Measurements from ENCODE around the gene COL23A1.

COL23A1 gene

GRCh38 chr5:178337334-178337741, 252.9 kb downstream of the COL23A1 start:
- H3K9me3 ChIP-seq (replicated peaks in 1 of 2; ENCODE audit: control insufficient read depth in 2 of 2, insufficient read depth in 1 of 2, low read depth in 1 of 2, low read length in 2 of 2), result no peaks in the 10 kb centered on the region
- no CpG with 5 or more reads among the region's 7 CpGs for WGBS, 2 donors (ENCODE audit: extremely low coverage in 2 of 2, insufficient read length in 2 of 2, insufficient replicate concordance in 1 of 2)

GRCh38 chr5:178336889-178337288, 253.3 kb downstream of the COL23A1 start:
- H2BK120ac ChIP-seq (ENCODE audit: low read depth, low read length), result no peak overlapping the region
- no peak overlapping the region for H3K4me2 ChIP-seq (ENCODE audit: insufficient read depth, low read length, poor library complexity, severe bottlenecking)
- H2AK5ac ChIP-seq (ENCODE audit: low read depth, low read length), result peak overlapping the region; percentile 57
- H3K27ac ChIP-seq (replicated peaks; ENCODE audit: low read length), result no peak overlapping the region
- H3K36me3 ChIP-seq (replicated peaks in 1 of 2; ENCODE audit: control insufficient read depth in 2 of 2, insufficient read depth in 2 of 2, low read length in 2 of 2), result no peaks in the 10 kb centered on the region
- WGBS, 2 donors (ENCODE audit: extremely low coverage in 2 of 2, insufficient read length in 2 of 2, insufficient replicate concordance in 1 of 2), result no CpG with 5 or more reads among the region's 21 CpGs
- H3K14ac ChIP-seq (ENCODE audit: low read length), result peak overlapping the region; percentile 84
- H3K79me1 ChIP-seq (ENCODE audit: low read depth, low read length), result no peaks in the 10 kb centered on the region
- H3K27me3 ChIP-seq (ENCODE audit: control insufficient read depth in 3 of 3, insufficient read depth in 3 of 3, low read depth in 1 of 3, low read length in 3 of 3), result peaks cover 0 to 2% (median 0%) of the 10 kb centered on the region in 3 experiments
- no peak overlapping the region for H3K4me3 ChIP-seq (ENCODE audit: low read length in 2 of 2)
- H3K9me3 ChIP-seq (replicated peaks in 1 of 2; ENCODE audit: control insufficient read depth in 2 of 2, insufficient read depth in 1 of 2, low read depth in 1 of 2, low read length in 2 of 2), result no peaks in the 10 kb centered on the region
- H2BK5ac ChIP-seq (ENCODE audit: low read length), result no peak overlapping the region
- no peak overlapping the region for H2BK15ac ChIP-seq (ENCODE audit: low read length)
- no peak for DNase-seq (ENCODE audit: low spot score)
- no peak overlapping the region for H3K4ac ChIP-seq (ENCODE audit: low read length)
- H4K8ac ChIP-seq (ENCODE audit: low read depth, low read length), result no peak overlapping the region
- peak overlapping the region; percentile 82 for H3K9ac ChIP-seq (ENCODE audit: low read depth, low read length, poor library complexity)
- H2BK12ac ChIP-seq (ENCODE audit: low read length), result peak overlapping the region; percentile 34
- no peak overlapping the region for H4K91ac ChIP-seq (ENCODE audit: low read depth, low read length, poor library complexity)
- peak overlapping the region; percentile 29 for H3K23ac ChIP-seq (ENCODE audit: low read depth, low read length, poor library complexity)
- peak overlapping the region; percentile 6 for H2AFZ ChIP-seq (ENCODE audit: low read length)
- peaks cover 5 to 7% of the 10 kb centered on the region in 2 donors for H3K4me1 ChIP-seq (ENCODE audit: control insufficient read depth in 2 of 2, insufficient read depth in 1 of 2, low read depth in 1 of 2, low read length in 2 of 2)
- H3K18ac ChIP-seq (ENCODE audit: low read length), result peak overlapping the region; percentile 60

More at GRCh38 chr5:178337334-178337741, 252.9 kb downstream of the COL23A1 start:
- peaks cover 0 to 2% (median 0%) of the 10 kb centered on the region in 3 experiments for H3K27me3 ChIP-seq (ENCODE audit: control insufficient read depth in 3 of 3, insufficient read depth in 3 of 3, low read depth in 1 of 3, low read length in 3 of 3)
- H2BK120ac ChIP-seq (ENCODE audit: low read depth, low read length), result no peak overlapping the region
- H3K4me2 ChIP-seq (ENCODE audit: insufficient read depth, low read length, poor library complexity, severe bottlenecking), result no peak overlapping the region
- no peaks in the 10 kb centered on the region for H3K79me1 ChIP-seq (ENCODE audit: low read depth, low read length)
- H3K18ac ChIP-seq (ENCODE audit: low read length), result peak overlapping the region; percentile 60
- H3K14ac ChIP-seq (ENCODE audit: low read length), result no peak overlapping the region
- DNase-seq (ENCODE audit: low spot score), result no peak
- no peak overlapping the region for H2AFZ ChIP-seq (ENCODE audit: low read length)
- no peak overlapping the region for H2BK12ac ChIP-seq (ENCODE audit: low read length)
- peaks cover 3 to 7% of the 10 kb centered on the region in 2 donors for H3K4me1 ChIP-seq (ENCODE audit: control insufficient read depth in 2 of 2, insufficient read depth in 1 of 2, low read depth in 1 of 2, low read length in 2 of 2)
- H3K27ac ChIP-seq (replicated peaks; ENCODE audit: low read length), result no peak overlapping the region
- no peak overlapping the region for H3K4me3 ChIP-seq (ENCODE audit: low read length in 2 of 2)
- H3K23ac ChIP-seq (ENCODE audit: low read depth, low read length, poor library complexity), result no peak overlapping the region
- H4K8ac ChIP-seq (ENCODE audit: low read depth, low read length), result no peak overlapping the region
- H2AK5ac ChIP-seq (ENCODE audit: low read depth, low read length), result peak overlapping the region; percentile 57
- H3K4ac ChIP-seq (ENCODE audit: low read length), result no peak overlapping the region
- no peak overlapping the region for H2BK5ac ChIP-seq (ENCODE audit: low read length)
- no peak overlapping the region for H3K9ac ChIP-seq (ENCODE audit: low read depth, low read length, poor library complexity)
- no peak overlapping the region for H4K91ac ChIP-seq (ENCODE audit: low read depth, low read length, poor library complexity)
- H2BK15ac ChIP-seq (ENCODE audit: low read length), result no peak overlapping the region
- H3K36me3 ChIP-seq (replicated peaks in 1 of 2; ENCODE audit: control insufficient read depth in 2 of 2, insufficient read depth in 2 of 2, low read length in 2 of 2), result no peaks in the 10 kb centered on the region

DNA sequence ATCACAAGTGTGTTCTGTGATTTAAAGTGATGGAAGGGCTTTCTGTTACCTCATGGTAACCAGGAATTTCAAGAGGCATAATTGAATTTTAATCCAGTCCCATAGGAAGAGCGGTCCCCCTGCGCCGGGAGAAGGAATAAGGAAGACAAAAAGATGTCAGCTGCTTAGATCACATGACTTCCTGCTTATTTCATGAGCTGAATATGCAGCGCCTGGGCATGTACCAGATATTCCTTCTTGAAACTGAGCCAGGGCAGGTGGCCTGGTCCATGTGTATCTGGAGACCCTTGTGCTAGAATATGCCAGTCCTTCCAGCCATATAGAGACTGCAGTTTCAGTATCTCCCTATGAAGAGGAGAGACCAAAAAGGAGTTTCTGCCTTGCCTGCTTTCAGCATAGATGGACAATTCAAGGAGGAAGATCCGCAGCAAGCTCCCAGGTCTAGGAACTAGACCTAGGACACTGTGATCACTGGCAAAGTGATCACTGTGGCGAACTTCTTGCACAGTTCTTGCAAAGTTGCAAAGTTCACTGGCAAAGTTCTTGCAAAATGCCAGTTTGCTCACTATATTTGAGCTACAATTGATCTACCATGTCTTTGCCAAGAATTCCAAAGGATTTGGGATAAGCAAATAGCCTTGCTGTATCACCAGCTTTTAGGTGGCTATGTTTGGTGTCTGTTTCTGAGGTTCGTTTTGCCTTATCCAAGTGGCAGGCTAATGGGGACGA, 254.7 kb downstream of the COL23A1 start:
- no peak for DNase-seq (ENCODE audit: low spot score)
- H3K23ac ChIP-seq (ENCODE audit: low read depth, low read length, poor library complexity), result no peak overlapping the region
- no peak overlapping the region for H3K4ac ChIP-seq (ENCODE audit: low read length)
- no peak overlapping the region for H4K8ac ChIP-seq (ENCODE audit: low read depth, low read length)
- peak overlapping the region; percentile 89 for H2AFZ ChIP-seq (ENCODE audit: low read length)
- H3K79me1 ChIP-seq (ENCODE audit: low read depth, low read length), result no peaks in the 10 kb centered on the region
- H2BK15ac ChIP-seq (ENCODE audit: low read length), result no peak overlapping the region
- no peak overlapping the region for H3K4me3 ChIP-seq (ENCODE audit: low read length in 2 of 2)
- no peak overlapping the region for H3K4me2 ChIP-seq (ENCODE audit: insufficient read depth, low read length, poor library complexity, severe bottlenecking)
- H3K18ac ChIP-seq (ENCODE audit: low read length), result no peak overlapping the region
- H3K9ac ChIP-seq (ENCODE audit: low read depth, low read length, poor library complexity), result no peak overlapping the region
- H2AK5ac ChIP-seq (ENCODE audit: low read depth, low read length), result no peak overlapping the region
- H2BK5ac ChIP-seq (ENCODE audit: low read length), result no peak overlapping the region
- no peak overlapping the region for H3K14ac ChIP-seq (ENCODE audit: low read length)
- no peak overlapping the region for H2BK120ac ChIP-seq (ENCODE audit: low read depth, low read length)
- WGBS, 2 donors (ENCODE audit: extremely low coverage in 2 of 2, insufficient read length in 2 of 2, insufficient replicate concordance in 1 of 2), result no CpG with 5 or more reads among the region's 8 CpGs
- no peak overlapping the region for H3K27ac ChIP-seq (replicated peaks; ENCODE audit: low read length)
- H3K4me1 ChIP-seq (ENCODE audit: control insufficient read depth in 2 of 2, insufficient read depth in 1 of 2, low read depth in 1 of 2, low read length in 2 of 2), result peaks cover 6 to 17% of the 10 kb centered on the region in 2 donors
- no peaks in the 10 kb centered on the region for H3K36me3 ChIP-seq (replicated peaks in 1 of 2; ENCODE audit: control insufficient read depth in 2 of 2, insufficient read depth in 2 of 2, low read length in 2 of 2)
- no peak overlapping the region for H2BK12ac ChIP-seq (ENCODE audit: low read length)
- peaks cover 0 to 2% (median 0%) of the 10 kb centered on the region in 3 experiments for H3K27me3 ChIP-seq (ENCODE audit: control insufficient read depth in 3 of 3, insufficient read depth in 3 of 3, low read depth in 1 of 3, low read length in 3 of 3)
- H4K91ac ChIP-seq (ENCODE audit: low read depth, low read length, poor library complexity), result no peak overlapping the region
- no peaks in the 10 kb centered on the region for H3K9me3 ChIP-seq (replicated peaks in 1 of 2; ENCODE audit: control insufficient read depth in 2 of 2, insufficient read depth in 1 of 2, low read depth in 1 of 2, low read length in 2 of 2)

GRCh38 chr5:178334861-178335260, 255.3 kb downstream of the COL23A1 start:
- H3K9me3 ChIP-seq (replicated peaks in 1 of 2; ENCODE audit: control insufficient read depth in 2 of 2, insufficient read depth in 1 of 2, low read depth in 1 of 2, low read length in 2 of 2), result no peaks in the 10 kb centered on the region
- H3K18ac ChIP-seq (ENCODE audit: low read length), result no peak overlapping the region
- H3K4ac ChIP-seq (ENCODE audit: low read length), result no peak overlapping the region
- no peaks in the 10 kb centered on the region for H3K36me3 ChIP-seq (replicated peaks in 1 of 2; ENCODE audit: control insufficient read depth in 2 of 2, insufficient read depth in 2 of 2, low read length in 2 of 2)
- H2AFZ ChIP-seq (ENCODE audit: low read length), result peak overlapping the region; percentile 89
- no peaks in the 10 kb centered on the region for H3K79me1 ChIP-seq (ENCODE audit: low read depth, low read length)
- H3K14ac ChIP-seq (ENCODE audit: low read length), result no peak overlapping the region
- H4K91ac ChIP-seq (ENCODE audit: low read depth, low read length, poor library complexity), result no peak overlapping the region
- no peak overlapping the region for H3K27ac ChIP-seq (replicated peaks; ENCODE audit: low read length)
- H3K23ac ChIP-seq (ENCODE audit: low read depth, low read length, poor library complexity), result no peak overlapping the region
- H2BK120ac ChIP-seq (ENCODE audit: low read depth, low read length), result no peak overlapping the region
- no peak overlapping the region for H3K9ac ChIP-seq (ENCODE audit: low read depth, low read length, poor library complexity)
- WGBS, 2 donors (ENCODE audit: extremely low coverage in 2 of 2, insufficient read length in 2 of 2, insufficient replicate concordance in 1 of 2), result no CpG with 5 or more reads among the region's 8 CpGs
- no peak overlapping the region for H3K4me2 ChIP-seq (ENCODE audit: insufficient read depth, low read length, poor library complexity, severe bottlenecking)
- H2BK5ac ChIP-seq (ENCODE audit: low read length), result no peak overlapping the region
- H3K4me1 ChIP-seq (ENCODE audit: control insufficient read depth in 2 of 2, insufficient read depth in 1 of 2, low read depth in 1 of 2, low read length in 2 of 2), result peaks cover 8 to 22% of the 10 kb centered on the region in 2 donors
- peak overlapping the region; percentile 13 for H2AK5ac ChIP-seq (ENCODE audit: low read depth, low read length)
- peaks cover 0 to 2% (median 0%) of the 10 kb centered on the region in 3 experiments for H3K27me3 ChIP-seq (ENCODE audit: control insufficient read depth in 3 of 3, insufficient read depth in 3 of 3, low read depth in 1 of 3, low read length in 3 of 3)
- H4K8ac ChIP-seq (ENCODE audit: low read depth, low read length), result no peak overlapping the region
- no peak overlapping the region for H3K4me3 ChIP-seq (ENCODE audit: low read length in 2 of 2)
- H2BK15ac ChIP-seq (ENCODE audit: low read length), result no peak overlapping the region
- no peak for DNase-seq (ENCODE audit: low spot score)
- no peak overlapping the region for H2BK12ac ChIP-seq (ENCODE audit: low read length)

All from neuronal stem cell (in vitro differentiated cells).